GM18520 (cell line): Measurements from ENCODE around the gene COPG1.
"Not testable (repeated sequence)": the region's sequence is repeated elsewhere in the genome, so short reads cannot be mapped to it uniquely, and the experiment has no call there.

Experiments used
- ATAC-seq: cut with Tn5 transposase; IDR thresholded peaks from one replicate; pipeline ENCODE4 v1.9.1; 2021; ENCODE audit not compliant: unreplicated experiment

COPG1 gene

GRCh38 chr3:129239991-129240390, 9.4 kb upstream of the COPG1 start:
- no peak for ATAC-seq

- ATAC-seq, result no peak
Observed at GRCh38 chr3:129240436-129240835, 9.0 kb upstream of the COPG1 start.

GRCh38 chr3:129245141-129245540, 4.3 kb upstream of the COPG1 start:
- no peak for ATAC-seq

GRCh38 chr3:129245641-129246306, 3.6 kb upstream of the COPG1 start:
- peak; percentile 41 for ATAC-seq

GRCh38 chr3:129246636-129247035, 2.8 kb upstream of the COPG1 start:
- ATAC-seq, result no peak

- no peak for ATAC-seq
Observed at GRCh38 chr3:129248286-129248979, 973 bp upstream of the COPG1 start.

- ATAC-seq, result no peak
Observed at GRCh38 chr3:129252748-129253147, 3.3 kb downstream of the COPG1 start.

GRCh38 chr3:129254536-129255230, 5.3 kb downstream of the COPG1 start:
- no peak for ATAC-seq

- ATAC-seq, result no peak
Observed at GRCh38 chr3:129256270-129256669, 6.9 kb downstream of the COPG1 start.

GRCh38 chr3:129257609-129258008, 8.2 kb downstream of the COPG1 start:
- no peak for ATAC-seq

- ATAC-seq, result no peak
Observed at GRCh38 chr3:129259612-129260477, 10.4 kb downstream of the COPG1 start.

GRCh38 chr3:129260606-129261005, 11.2 kb downstream of the COPG1 start:
- no peak for ATAC-seq

GRCh38 chr3:129261894-129262293, 12.5 kb downstream of the COPG1 start:
- no peak for ATAC-seq

GRCh38 chr3:129263161-129263910, 13.9 kb downstream of the COPG1 start:
- ATAC-seq, result no peak

- ATAC-seq, result not testable (repeated sequence)
Observed at GRCh38 chr3:129264994-129265393, 15.6 kb downstream of the COPG1 start.

- no peak for ATAC-seq
Observed at GRCh38 chr3:129266651-129267050, 17.2 kb downstream of the COPG1 start.

GRCh38 chr3:129268396-129268795, 19.0 kb downstream of the COPG1 start:
- no peak for ATAC-seq

GRCh38 chr3:129271674-129272073, 22.3 kb downstream of the COPG1 start:
- no peak for ATAC-seq

- peak; percentile 91 for ATAC-seq
Observed at GRCh38 chr3:129276385-129276784, 27.0 kb downstream of the COPG1 start.

- ATAC-seq, result no peak
Observed at GRCh38 chr3:129277829-129278271, 28.4 kb downstream of the COPG1 start.
